Epithelial cell of proximal tubule (primary cell): Measurements from ENCODE around the gene TTC29. TPM values are rescaled to one million over a fixed set of nuclear protein-coding genes. Genes with fewer than 3 reads are reported as not detected.
"Not testable (repeated sequence)": the region's sequence is repeated elsewhere in the genome, so short reads cannot be mapped to it uniquely, and the experiment has no call there.

Experiments
- DNase-seq: peaks from one replicate; pipeline ENCODE4 v3.0.0-alpha.2; 2011; ENCODE audit warnings: low read depth
- H3K4me3 ChIP-seq: 2 replicates; pipeline ENCODE4 v1.5.1; 2011; ENCODE audit warnings: low read depth, mild to moderate bottlenecking, low read length
- total RNA-seq: library from RNA; depleted of rRNA; stranded (reverse); fragments of >200 nt; gene quantifications from 2 replicates; pipeline ENCODE4 v1.2.3, GENCODE V29; 2015
- TF ChIP-seq, protein P1 (sequence below): conservative IDR thresholded peaks from 2 replicates; pipeline ENCODE4 v1.5.1; 2012; ENCODE audit warnings: low read depth, mild to moderate bottlenecking, low read length

Gene TTC29
- total RNA-seq, 1 donor from 2014 or later: 2.5 TPM

DNA sequence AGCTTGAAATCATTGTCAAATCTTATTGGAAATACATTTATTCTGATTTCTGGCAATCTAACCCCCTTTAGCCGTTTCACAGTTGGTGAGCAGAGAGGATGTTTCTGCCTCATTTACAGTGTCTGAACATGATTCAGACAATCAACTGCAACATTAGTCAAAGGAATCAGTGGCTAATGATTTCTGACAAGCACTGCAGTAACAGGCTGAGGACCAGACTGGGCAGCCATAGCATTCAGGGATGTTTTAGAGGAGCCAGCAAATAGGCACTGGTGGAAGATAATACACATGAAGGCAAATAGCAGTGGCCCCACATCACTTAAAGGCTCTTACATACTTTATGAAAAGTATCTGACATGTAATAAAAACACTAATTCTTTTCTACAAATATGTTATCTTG lies 102.8 kb downstream of the TTC29 start:
- DNase-seq: peak; percentile 4
- H3K4me3 ChIP-seq: no peak overlapping the region
- TF ChIP-seq, protein P1, sequence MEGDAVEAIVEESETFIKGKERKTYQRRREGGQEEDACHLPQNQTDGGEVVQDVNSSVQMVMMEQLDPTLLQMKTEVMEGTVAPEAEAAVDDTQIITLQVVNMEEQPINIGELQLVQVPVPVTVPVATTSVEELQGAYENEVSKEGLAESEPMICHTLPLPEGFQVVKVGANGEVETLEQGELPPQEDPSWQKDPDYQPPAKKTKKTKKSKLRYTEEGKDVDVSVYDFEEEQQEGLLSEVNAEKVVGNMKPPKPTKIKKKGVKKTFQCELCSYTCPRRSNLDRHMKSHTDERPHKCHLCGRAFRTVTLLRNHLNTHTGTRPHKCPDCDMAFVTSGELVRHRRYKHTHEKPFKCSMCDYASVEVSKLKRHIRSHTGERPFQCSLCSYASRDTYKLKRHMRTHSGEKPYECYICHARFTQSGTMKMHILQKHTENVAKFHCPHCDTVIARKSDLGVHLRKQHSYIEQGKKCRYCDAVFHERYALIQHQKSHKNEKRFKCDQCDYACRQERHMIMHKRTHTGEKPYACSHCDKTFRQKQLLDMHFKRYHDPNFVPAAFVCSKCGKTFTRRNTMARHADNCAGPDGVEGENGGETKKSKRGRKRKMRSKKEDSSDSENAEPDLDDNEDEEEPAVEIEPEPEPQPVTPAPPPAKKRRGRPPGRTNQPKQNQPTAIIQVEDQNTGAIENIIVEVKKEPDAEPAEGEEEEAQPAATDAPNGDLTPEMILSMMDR: no peak

DNA sequence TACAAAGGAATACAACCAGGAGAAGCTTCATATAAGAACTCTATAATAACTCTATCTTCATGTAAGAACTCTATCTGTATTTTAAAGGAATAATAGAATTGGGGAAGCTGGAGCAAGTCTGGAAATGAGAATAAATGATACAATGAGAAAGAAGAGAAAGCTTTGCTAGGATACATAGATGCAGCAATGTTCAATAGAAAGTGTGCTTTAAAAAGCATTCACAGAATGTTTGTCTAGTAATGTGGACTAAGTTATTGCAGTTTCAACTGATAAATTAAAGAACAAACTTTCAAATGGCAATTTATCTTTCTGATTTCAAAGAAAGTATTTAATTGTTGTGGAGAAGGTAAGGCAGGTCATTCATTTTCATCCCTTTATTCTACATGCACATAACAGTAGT lies 104.9 kb downstream of the TTC29 start:
- no peak for DNase-seq
- no peak overlapping the region for H3K4me3 ChIP-seq
- TF ChIP-seq, protein P1: no peak

DNA sequence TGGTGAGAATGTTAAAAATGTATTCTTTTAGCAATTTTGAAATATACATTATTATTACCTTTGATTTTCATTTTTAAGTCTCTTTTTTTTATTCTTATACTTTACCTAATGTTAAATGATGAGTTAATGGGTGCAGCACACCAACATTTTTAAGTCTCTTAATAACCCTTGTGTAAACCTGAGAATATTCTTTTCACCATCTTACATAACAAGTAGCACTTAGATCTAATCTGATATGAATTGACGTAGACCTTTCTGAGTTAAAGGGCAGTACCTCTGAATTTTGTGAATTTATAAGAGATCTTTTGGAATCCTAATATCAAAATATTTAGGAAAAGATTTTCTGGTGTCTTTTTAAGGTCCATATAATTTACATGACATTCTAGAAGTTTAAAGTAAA lies 110.6 kb downstream of the TTC29 start:
- H3K4me3 ChIP-seq: no peak overlapping the region
- TF ChIP-seq, protein P1: no peak
- no peak for DNase-seq

DNA sequence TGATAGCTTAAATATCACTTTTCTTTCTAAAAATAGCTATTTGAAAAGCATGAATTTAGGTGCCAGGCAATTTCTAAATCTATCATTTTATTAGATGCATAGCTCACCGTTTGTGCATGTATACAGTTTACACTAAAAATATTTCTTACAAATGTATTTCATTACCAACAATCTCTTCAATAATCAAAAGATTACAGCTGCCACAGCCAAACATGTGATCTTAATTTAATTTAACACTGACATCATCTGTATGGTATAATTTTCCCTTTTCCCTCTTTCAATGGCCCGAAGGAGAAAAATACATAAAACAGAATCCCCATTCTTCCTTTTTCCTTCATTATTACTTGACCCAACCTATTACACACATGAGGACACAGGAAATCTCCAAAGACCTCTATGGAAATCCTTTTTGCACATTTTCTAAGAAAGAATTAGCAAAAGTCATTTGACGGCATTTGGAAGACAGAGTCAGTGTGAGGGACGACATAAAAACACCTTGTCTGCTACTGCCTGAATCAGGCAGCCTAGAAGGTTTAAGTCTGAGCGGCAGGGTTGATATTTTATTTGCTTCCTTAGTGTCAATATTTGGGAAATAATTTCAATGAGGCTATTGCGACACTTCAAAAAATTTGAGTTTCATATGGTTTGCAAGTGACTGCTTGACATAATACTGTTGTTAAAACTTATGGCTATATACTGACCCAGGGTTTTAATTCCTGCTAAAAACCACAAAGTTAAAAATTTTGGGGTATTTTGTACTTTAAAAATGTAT lies 111.2 kb downstream of the TTC29 start:
- no peak overlapping the region for H3K4me3 ChIP-seq
- TF ChIP-seq, protein P1: no peak

DNA sequence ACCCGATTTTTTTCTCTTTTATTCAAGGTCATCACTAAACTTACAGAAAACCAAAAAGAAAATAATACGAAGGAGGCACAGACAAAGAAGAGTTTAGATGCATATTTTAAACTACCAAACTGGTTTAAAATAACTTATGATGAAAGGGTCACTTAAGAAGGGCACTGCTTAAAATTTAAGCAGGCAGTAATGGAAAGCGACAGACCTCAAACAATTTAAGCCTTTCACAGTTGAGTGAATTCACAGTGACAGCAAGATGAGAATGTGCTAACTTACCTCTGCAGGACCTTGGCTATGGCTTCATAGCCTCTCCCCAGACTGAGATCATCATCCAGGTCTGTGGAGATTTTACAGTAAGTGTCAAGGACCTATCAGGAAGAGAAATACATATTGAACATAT lies 112.1 kb downstream of the TTC29 start:
- TF ChIP-seq, protein P1: no peak
- H3K4me3 ChIP-seq: no peak overlapping the region
- DNase-seq: no peak

More for the DNA sequence above, 111.2 kb downstream of the TTC29 start:
- DNase-seq: no peak

DNA sequence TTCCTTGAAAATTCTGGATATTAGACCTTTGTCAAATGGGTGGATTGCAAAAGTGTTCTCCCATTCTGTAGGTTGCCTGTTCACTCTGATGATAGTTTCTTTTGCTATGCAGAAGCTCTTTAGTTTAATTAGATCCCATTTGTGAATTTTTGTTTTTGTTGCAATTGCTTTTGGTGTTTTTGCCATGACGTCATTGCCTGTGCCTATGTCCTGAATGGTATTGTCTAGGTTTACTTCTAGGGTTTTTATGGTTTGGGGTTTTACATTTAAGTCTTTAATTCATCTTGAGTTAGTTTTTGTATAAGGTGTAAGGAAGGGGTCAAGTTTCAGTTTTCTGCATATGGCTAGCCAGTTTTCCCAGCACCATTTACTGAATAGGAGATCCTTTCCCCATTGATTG lies 122.7 kb downstream of the TTC29 start:
- DNase-seq, H3K4me3 ChIP-seq: not testable (repeated sequence)

DNA sequence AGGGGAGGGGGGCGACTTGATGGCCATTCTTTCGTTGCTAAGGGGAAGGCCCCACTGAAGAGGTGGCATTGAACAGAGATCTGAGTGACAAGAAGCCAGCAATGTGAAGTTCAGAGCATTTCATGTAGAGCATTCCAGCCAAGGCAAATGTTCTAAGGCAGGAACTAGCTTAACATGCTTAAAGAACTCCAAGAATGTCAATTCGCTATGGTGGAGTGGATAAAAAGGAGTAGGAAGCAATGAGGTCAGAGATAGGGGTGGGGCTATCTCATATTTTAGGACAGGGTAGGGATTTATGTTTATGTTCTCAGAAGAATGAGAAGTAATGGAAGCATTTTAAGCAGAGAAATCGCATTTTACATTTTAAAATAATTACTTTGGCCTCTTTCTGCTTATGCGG lies 130.9 kb downstream of the TTC29 start:
- TF ChIP-seq, protein P1: no peak

More for the DNA sequence above, 130.9 kb downstream of the TTC29 start:
- H3K4me3 ChIP-seq: no peak overlapping the region
- DNase-seq: no peak
